Stomach (tissue), 9 donors: ENCODE data around the gene EPB41L2. TPM values are rescaled to one million over a fixed set of nuclear protein-coding genes. Genes with fewer than 3 reads are reported as not detected.

Experiments
- DNase-seq, 2 donors: peaks; one replicate each; pipeline versions ENCODE4 v3.0.0 to v3.0.0-alpha.2; 2013 to 2019
- H3K27ac ChIP-seq, 5 donors: fragments of 200-600 bp in 4 of 5; sonication (generic) in 4 of 5; one replicate each; pipeline ENCODE4 v1.5.1; 2013 to 2019; ENCODE audit warnings: mild to moderate bottlenecking in 1 of 5, moderate library complexity in 1 of 5
- H3K27me3 ChIP-seq, 3 donors: fragments of 200-600 bp; sonication (generic); one replicate each; pipeline ENCODE4 v1.5.1; 2017 to 2019; ENCODE audit warnings: mixed run types in 1 of 3
- H3K36me3 ChIP-seq, 4 donors: fragments of 200-600 bp; sonication (generic); 1 replicate in 3 of 4; 2 replicates in 1 of 4; pipeline ENCODE4 v1.5.1; 2016 to 2019
- H3K4me1 ChIP-seq, 4 donors: fragments of 200-600 bp; sonication (generic); one replicate each; pipeline ENCODE4 v1.5.1; 2016 to 2019
- H3K4me3 ChIP-seq, 4 donors: fragments of 200-600 bp; sonication (generic) in 3 of 4; one replicate each; pipeline ENCODE4 v1.5.1; 2016 to 2019; ENCODE audit warnings: mild to moderate bottlenecking in 1 of 4
- H3K9me3 ChIP-seq, 4 donors: fragments of 200-600 bp; sonication (generic); one replicate each; pipeline ENCODE4 v1.5.1; 2016 to 2019
- CTCF ChIP-seq, 7 experiments: fragments of 450-650 bp in 4 of 7; fragments of 200-600 bp in 3 of 7; sonication (generic) in 3 of 7; IDR thresholded peaks; one replicate each; pipeline ENCODE4 v1.5.1; 2016 to 2019; ENCODE audit warnings: antibody characterized with exemption in 7 of 7, control low read depth in 2 of 7, mild to moderate bottlenecking in 1 of 7
- EP300 ChIP-seq: sonication (generic); formaldehyde crosslinking; IDR thresholded peaks from one replicate; pipeline ENCODE4 v1.6.1; 2017; ENCODE audit warnings: antibody characterized with exemption
- POLR2A ChIP-seq, 4 donors: fragments of 450-650 bp; IDR thresholded peaks; one replicate each; pipeline ENCODE4 v1.6.1; 2016; ENCODE audit warnings: antibody characterized with exemption in 4 of 4, control low read depth in 2 of 4, mild to moderate bottlenecking in 1 of 4, moderate library complexity in 1 of 4
- POLR2AphosphoS5 ChIP-seq, 3 donors: sonication (generic); formaldehyde crosslinking; IDR thresholded peaks; one replicate each; pipeline ENCODE4 v1.6.1; 2016; ENCODE audit warnings: antibody characterized with exemption in 3 of 3
- WGBS, 5 donors: extraction: QIAGEN DNeasy Blood & Tissue Kit in 3 of 5; methylation state at CpG; one replicate each; pipeline versions ENCODE4 v1.1.5 to v1.1.7; 2013 to 2018; 5-methylcytosine and 5-hydroxymethylcytosine counted together
- intact Hi-C: fragments of 100-400 bp; cut with DNase I; formaldehyde crosslinking; loops from one replicate; pipeline ENCODE4 v1.15.1; 2023; ENCODE audit warnings: low total_unique reads
- polyA plus RNA-seq, 3 donors: library from polyadenylated mRNA; stranded (reverse); fragments of 200-250 nt; gene quantifications; one replicate each; pipeline ENCODE4 v1.2.3, GENCODE V29; 2013
- total RNA-seq, 5 donors: library from RNA; depleted of rRNA; stranded (reverse); fragments of >200 nt; gene quantifications; one replicate each; pipeline versions ENCODE4 v1.1.0 to v1.2.3, GENCODE V29; 2014 to 2016
- donor health status: healthy with polysubstance abuse.
- donor health status: Bipolar disorder and iron deficiency.
- donor health status: healthy.

Gene EPB41L2
- total and polyA plus RNA-seq, 8 donors: 12.5 to 238 (median 30.2) TPM

GRCh38 chr6:130839379-130839778, 223.7 kb downstream of the EPB41L2 start:
- intact Hi-C loops: no loop called here
- TF ChIP-seq CTCF (IDR thresholded peaks at IDR 0.05): no peak
- TF ChIP-seq EP300: no peak
- no peak for TF ChIP-seq POLR2A (IDR thresholded peaks at IDR 0.05)
- no peak for TF ChIP-seq POLR2AphosphoS5 (IDR thresholded peaks at IDR 0.05)
- Histone ChIP-seq H3K36me3 (no peaks in the 10 kb centered on the region), H3K27me3 (no peaks in the 10 kb centered on the region), H3K4me1 (peaks cover 0 to 5% (median 2%) of the 10 kb centered on the region in 4 donors), H3K9me3 (no peaks in the 10 kb centered on the region), H3K4me3 (no peak overlapping the region), H3K27ac (no peak overlapping the region)
- WGBS, 5 donors: 73 to 94% (median 90%) methylated on average over 2 of the region's 2 CpGs
- no peak for DNase-seq

- H3K27ac ChIP-seq: no peak overlapping the region
- intact Hi-C loops: no loop called here
- H3K9me3 ChIP-seq: no peaks in the 10 kb centered on the region
- TF ChIP-seq POLR2AphosphoS5 (IDR thresholded peaks at IDR 0.05) (no peak), POLR2A (IDR thresholded peaks at IDR 0.05) (no peak), EP300 (no peak), CTCF (IDR thresholded peaks at IDR 0.05) (no peak)
- H3K4me1 ChIP-seq: peaks cover 0 to 5% (median 2%) of the 10 kb centered on the region in 4 donors
- no peaks in the 10 kb centered on the region for H3K27me3 ChIP-seq
- H3K4me3 ChIP-seq: no peak overlapping the region
- H3K36me3 ChIP-seq: no peaks in the 10 kb centered on the region
- DNase-seq: no peak
- WGBS, 5 donors: 65 to 83% (median 78%) methylated on average over 5 of the region's 5 CpGs
Observed at GRCh38 chr6:130838951-130839350, 224.1 kb downstream of the EPB41L2 start.

GRCh38 chr6:130838250-130838860, 224.7 kb downstream of the EPB41L2 start:
- WGBS, 5 donors: 90 to 96% (median 95%) methylated on average over 6 of the region's 6 CpGs
- Histone ChIP-seq H3K27me3 (no peaks in the 10 kb centered on the region), H3K4me1 (peaks cover 0 to 5% (median 2%) of the 10 kb centered on the region in 4 donors), H3K9me3 (no peaks in the 10 kb centered on the region), H3K4me3 (no peak overlapping the region), H3K27ac (no peak overlapping the region), H3K36me3 (no peaks in the 10 kb centered on the region)
- TF ChIP-seq EP300 (no peak), POLR2A (IDR thresholded peaks at IDR 0.05) (no peak), POLR2AphosphoS5 (IDR thresholded peaks at IDR 0.05) (no peak), CTCF (IDR thresholded peaks at IDR 0.05) (no peak)
- no peak for DNase-seq
- intact Hi-C loops: no loop called here

GRCh38 chr6:130837067-130837466, 226.0 kb downstream of the EPB41L2 start:
- intact Hi-C loops: no loop called here
- H3K27ac ChIP-seq: no peak overlapping the region
- H3K9me3 ChIP-seq: no peaks in the 10 kb centered on the region
- no peak for DNase-seq
- peaks cover 0 to 5% (median 2%) of the 10 kb centered on the region in 4 donors for H3K4me1 ChIP-seq
- TF ChIP-seq POLR2AphosphoS5 (IDR thresholded peaks at IDR 0.05): no peak
- no peak for TF ChIP-seq EP300
- TF ChIP-seq CTCF (IDR thresholded peaks at IDR 0.05): no peak
- TF ChIP-seq POLR2A (IDR thresholded peaks at IDR 0.05): no peak
- H3K27me3 ChIP-seq: no peaks in the 10 kb centered on the region
- no peak overlapping the region for H3K4me3 ChIP-seq
- H3K36me3 ChIP-seq: no peaks in the 10 kb centered on the region
